ENCODE measurements around the gene RPS27. TPM values are rescaled to one million over a fixed set of nuclear protein-coding genes. Genes with fewer than 3 reads are reported as not detected.
A peak's percentile ranks its signal among the peaks of the same experiment; 100 is the strongest.
"Not testable (repeated sequence)": the region's sequence is repeated elsewhere in the genome, so short reads cannot be mapped to it uniquely, and the experiment has no call there.

RPS27 gene
- total RNA-seq, 1 experiment from 2014 or later: 1,241 TPM

DNA sequence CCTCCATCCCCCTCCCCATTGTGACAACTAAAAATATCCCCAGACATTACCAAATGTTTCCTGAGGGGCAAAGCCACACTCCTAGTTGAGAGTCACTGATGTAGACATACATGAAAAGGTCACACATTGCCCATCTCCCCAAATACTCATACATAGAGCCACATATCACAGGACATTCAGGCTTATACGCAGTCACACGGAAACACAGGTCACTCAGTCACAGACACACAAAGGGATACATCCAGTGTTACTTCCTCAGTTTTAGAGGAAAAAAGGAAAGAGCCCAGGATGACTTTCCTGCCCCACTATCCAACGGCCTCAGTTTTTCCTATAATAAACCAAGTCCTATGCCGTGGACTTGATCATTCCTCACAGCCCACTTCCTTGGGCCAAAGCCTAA, 29.1 kb upstream of the RPS27 start:
- no peak for DNase-seq (ENCODE audit: low read depth)

DNA sequence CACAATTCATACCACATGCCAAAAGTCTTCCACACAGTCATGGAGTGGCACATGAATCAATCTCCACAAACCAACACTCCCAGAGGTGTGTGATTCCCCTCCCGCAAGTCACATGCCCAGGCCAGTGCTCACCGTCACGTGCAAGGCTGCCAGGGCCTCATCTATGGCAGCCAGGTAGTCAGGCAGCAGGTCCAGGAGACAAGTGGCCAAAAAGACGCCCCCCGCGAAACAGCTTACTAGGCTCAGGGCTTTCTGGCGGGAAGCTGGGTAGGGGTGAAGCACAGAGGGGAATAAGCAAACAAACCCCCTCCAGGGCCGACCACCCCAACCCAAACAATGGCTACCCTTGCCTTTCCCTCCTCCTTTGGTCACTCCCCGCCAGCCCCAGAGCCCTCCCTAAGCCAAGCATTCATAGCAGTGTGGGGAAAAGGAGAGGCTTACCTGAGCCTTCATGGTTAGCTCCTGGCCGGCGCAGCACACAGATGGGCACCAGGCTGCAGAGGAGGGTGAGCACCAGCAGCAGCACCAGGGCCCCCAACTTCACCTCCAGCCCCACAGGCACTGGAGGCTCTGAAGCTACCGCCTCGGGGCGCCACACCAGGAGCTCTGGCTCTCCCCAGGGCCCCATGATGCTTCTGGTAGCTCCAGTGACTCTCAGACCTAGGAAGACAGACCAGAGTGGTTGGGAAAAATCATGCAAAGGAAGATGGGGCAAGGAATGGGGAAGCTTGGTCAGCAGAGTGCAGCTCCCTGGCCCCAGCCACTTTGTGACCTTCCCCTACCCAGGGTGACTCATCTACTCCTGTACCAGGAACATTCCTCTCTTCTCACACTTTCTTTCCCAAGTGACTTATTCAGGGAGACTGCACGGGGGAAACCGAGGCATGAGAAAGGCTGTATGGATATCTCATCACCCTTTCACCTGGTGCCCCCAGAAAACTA, 28.2 kb upstream of the RPS27 start:
- DNase-seq (ENCODE audit: low read depth): peak; percentile 68

DNA sequence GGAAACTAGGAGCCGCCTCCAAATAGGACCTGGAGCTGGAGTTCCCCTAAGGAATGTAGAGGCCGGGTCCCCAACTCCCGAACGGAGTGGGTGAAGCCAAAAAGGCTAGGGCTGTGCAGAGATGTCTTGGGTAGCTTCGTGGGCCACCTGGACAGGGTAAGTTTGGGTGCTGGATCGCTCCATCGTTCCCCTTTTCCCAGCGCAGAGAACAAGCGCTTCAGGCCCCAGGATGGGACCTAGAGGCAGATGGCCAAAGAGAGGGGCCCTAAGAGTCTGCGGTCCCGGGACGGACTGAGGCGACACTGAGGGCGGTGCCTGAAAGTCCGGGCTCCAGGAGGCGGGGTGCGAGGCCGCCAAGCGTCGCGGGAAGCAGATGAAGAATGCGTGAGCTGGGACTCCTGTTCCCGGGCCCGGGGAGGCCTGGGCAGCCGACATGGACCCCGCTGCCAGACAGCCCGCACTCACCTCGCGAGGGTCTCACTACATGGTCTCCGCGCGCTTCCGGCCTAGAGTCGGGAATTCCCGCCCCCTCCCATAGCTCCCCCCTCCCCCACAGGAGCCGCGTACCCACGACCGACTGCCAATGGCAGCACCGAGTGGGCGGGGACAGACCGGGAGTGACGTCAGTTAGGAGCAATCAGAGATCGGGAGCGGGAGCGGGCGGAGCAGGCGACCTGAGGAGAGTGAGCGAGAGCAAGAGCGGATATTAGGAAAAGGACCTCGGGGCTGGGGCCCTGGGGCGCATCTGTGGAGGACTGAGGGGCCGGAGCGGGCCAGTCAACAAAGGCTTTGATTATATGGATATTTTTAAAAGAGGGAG, 27.3 kb upstream of the RPS27 start, which contains the start of gene SLC39A1:
Gene SLC39A1 (minus strand): TSS at position 508 of the 820 bp plus-strand sequence. CDS start 822 bp downstream, outside the sequence.
- DNase-seq (ENCODE audit: low read depth): peak; percentile 94

DNA sequence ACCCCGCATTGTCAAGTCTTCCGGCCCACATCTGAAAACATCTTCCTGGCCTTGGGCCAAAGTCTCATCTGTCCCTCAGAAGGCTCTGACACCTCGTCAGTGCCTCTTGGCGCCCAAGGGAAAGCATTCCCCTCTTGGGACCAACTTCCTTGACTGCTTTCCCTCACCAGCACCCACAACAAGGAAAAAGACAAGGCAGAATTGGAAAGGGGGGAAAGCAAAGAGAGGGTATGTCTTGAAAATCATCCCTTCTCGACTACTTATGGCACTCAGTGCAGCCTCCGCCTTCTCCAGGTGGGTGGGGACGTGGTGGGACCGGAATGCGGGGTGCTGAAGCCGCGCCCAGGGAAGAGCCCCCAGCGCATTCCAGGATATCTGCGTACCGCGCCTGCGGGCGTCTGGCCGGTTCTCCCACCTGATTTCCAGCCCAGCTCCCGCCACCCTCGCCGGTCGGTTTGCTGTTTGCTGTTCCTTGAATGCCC, 26.7 kb upstream of the RPS27 start:
- no peak for DNase-seq (ENCODE audit: low read depth)

DNA sequence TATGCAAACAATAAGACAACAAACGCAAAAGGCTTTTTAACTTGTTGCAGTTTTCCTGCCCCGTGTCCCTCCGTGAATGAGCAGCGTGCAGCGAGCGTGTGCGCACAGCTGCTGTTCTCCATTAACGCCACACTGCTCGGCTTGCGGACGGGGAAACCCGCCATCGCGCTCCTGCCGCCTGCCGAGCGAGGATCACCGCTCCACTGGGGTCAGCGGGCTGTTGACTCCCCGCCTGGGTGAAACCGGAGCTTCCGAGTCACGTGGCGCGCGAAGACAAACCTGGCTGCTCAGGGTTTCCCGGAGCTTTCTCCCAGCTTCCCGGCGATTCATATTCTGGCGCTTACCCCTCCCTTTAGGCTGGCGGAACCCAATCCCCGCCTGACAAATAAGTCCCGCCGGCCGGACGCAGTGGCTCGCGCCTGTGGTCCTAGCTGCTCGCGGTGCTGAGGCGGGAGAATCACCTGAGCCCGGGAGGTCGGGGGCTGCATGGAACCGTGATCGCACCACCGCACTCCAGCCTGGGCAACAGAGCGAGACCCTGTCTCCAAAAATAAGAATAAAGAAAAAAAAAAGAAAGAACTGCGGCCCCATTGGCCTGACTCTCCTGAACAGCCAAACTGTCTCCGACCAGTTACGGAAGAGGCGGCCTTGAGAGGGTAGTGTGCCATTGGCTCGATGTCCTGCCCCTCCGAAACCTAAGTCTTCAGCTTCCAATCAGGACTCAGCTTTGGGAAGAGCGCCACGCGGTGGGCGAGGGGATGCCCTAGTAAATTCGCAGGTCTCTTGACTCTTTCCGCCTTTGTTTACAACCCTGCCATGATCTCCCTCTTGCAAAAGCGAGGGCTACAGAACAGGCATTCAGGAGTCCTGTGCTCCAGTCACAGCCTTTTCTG, 23.2 kb upstream of the RPS27 start, which contains the start of gene CREB3L4:
Gene CREB3L4 (plus strand): TSS at position 796 of the 893 bp plus-strand sequence. CDS start 624 bp downstream, outside the sequence.
- peak; percentile 96 for DNase-seq (ENCODE audit: low read depth)

- no peak for DNase-seq (ENCODE audit: low read depth)
Measured at GRCh38 chr1:153968000-153968363, 22.6 kb upstream of the RPS27 start.

DNA sequence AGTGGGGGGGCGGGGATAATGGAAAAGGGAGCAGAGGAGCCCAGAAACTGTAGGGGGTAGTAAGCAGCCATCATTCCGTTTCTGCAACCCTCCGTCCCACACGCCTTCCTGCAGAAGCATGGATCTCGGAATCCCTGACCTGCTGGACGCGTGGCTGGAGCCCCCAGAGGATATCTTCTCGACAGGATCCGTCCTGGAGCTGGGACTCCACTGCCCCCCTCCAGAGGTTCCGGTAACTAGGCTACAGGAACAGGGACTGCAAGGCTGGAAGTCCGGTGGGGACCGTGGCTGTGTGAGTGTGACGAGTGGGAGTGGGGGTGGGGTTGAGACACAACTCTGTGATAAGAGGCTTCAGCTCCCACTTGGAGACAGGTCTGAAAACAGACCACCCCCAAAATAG, 22.2 kb upstream of the RPS27 start:
- DNase-seq (ENCODE audit: low read depth): no peak

GRCh38 chr1:153968972-153969371, 21.6 kb upstream of the RPS27 start:
- no peak for DNase-seq (ENCODE audit: low read depth)

DNA sequence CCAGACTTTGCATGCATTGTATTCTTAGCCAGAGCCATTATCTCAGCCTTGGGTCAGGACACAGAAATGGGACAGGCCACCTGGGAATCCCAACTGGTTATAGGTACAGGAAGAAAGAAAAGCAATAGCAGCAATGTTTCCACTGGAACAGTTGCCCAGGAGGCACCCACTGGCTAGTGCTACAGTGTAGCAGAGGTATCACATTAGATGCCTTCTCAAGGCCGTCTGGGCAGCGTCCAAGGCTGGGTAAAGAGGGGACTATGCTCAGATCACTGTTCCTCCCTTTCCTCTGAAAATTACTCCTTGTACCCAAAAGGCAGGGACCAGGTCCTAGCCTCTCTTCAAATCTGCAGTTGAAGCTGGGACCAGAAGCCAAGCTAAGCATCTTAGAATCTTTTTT, 20.2 kb upstream of the RPS27 start:
- no peak for DNase-seq (ENCODE audit: low read depth)

GRCh38 chr1:153973071-153973470, 17.5 kb upstream of the RPS27 start:
- DNase-seq (ENCODE audit: low read depth): no peak

DNA sequence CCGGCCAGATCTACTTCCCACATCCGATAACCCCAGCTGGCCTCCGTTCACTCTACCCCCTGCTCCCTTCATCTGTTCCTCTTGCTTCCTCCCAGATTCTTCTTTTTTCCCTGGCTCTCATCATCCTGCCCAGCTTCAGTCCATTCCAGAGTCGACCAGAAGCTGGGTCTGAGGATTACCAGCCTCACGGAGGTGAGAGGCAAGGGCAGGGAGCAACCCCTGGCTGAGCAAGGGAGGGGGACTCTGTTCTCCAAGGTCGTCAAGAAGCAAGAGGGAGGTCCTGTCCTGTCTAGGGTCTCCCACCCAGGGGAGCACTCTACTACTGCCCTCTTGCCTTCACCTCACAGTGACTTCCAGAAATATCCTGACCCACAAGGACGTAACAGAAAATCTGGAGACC, 17.0 kb upstream of the RPS27 start:
- no peak for DNase-seq (ENCODE audit: low read depth)

GRCh38 chr1:153976819-153977249, 13.7 kb upstream of the RPS27 start:
- no peak for DNase-seq (ENCODE audit: low read depth)

- DNase-seq (ENCODE audit: low read depth): peak; percentile 78
Measured at GRCh38 chr1:153977250-153978240, 13.0 kb upstream of the RPS27 start, which contains the start of gene JTB. Gene JTB (minus strand): TSS chr1:153977674. CDS start chr1:153977252, 422 bp downstream.

GRCh38 chr1:153978274-153978909, 12.2 kb upstream of the RPS27 start:
- no peak for DNase-seq (ENCODE audit: low read depth)

GRCh38 chr1:153979091-153979490, 11.5 kb upstream of the RPS27 start:
- DNase-seq (ENCODE audit: low read depth): not testable (repeated sequence)

DNA sequence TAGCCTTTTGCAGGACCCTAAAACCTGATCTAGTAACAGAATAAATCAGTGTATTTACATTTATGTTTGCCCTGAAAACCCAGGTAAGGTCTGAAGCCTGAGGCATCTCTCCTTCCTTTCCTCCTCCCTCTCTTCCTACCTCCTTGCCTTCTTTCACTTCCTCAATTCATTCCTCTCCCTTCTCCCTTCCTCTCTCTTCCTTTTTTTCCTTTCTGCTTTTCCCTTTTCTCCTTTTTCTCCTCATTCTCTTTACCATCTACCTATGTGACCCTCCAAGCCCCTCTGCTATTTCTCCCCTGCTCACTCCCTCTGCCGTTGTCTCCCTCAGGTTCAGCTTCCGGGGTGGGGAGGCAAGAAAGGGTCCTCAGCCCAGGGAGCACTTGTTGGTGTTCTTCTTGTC, 8.8 kb upstream of the RPS27 start:
- DNase-seq (ENCODE audit: low read depth): not testable (repeated sequence)

DNA sequence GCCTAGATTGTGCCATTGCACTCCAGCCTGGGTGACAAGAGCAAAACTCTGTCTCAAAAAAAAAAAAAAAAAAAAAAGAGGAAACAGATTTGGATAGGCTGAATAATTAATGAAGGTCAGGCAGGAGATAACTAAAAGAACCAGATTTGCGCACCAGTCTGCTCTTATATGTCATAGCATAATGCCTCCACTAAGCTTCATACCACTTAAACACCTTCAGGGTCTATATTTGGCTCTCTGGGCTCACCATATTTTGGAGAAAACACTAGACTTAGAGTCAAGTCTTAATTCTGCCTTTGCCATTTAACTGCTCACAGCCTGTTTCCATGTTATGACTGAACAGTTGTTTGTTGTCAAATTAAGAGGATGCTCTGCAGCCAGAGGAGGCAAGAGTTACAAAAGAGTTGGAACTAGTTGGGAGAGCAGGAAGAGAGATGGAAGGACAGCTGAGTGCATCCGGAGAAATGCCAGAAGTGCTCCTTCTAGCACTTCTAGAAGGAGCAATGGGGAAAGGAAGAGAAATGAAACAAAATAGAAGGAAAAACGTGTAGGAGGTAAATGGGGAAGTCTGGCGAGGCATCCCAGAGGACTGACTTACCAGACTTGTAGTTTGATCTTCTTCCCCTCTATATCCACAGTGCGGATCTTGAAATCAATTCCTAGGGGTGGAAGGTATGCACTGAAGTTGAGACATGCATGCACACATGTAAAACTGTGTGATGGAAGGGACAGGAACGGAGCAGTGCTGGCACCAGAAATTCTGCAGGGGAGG, 6.3 kb upstream of the RPS27 start:
- DNase-seq (ENCODE audit: low read depth): no peak

DNA sequence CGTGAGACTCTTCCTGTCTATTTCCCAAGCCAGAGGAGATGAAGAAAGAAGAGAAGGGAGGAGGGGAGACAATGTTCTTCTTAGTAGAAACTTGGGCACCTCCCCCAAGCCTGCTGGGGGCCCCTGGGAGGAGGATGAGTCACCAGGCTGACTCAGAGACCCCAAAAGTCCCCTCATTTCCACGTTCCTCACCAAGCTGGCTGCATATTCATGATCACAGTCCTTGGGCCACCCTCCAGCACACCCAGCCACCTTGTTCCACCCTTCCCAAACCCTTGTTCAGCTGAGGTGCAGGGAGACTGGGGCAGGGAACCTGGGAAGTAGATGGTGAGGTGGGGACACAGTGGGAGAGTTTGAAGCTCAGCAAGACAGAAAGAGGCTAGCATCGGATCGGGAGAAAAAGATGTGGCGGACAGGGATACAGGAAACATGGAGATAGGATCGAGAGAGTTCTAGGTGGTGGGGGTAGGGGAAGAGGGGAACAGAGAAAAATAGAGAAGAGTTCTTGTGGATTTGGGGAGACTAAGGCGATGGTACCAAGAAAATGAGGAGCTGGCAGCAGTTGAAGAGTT, 5.1 kb upstream of the RPS27 start:
- peak; percentile 79 for DNase-seq (ENCODE audit: low read depth)
